Neuronal stem cell (in vitro differentiated cells): Measurements from ENCODE around the gene FZD7.

Source experiments
- DNase-seq: peaks from one replicate; pipeline ENCODE4 v3.0.0-alpha.2; 2013; ENCODE audit warnings: low spot score
- H2AFZ ChIP-seq: one replicate; pipeline ENCODE4 v1.6.1; 2013; ENCODE audit warnings: mild to moderate bottlenecking, low read length, inconsistent platforms
- H2AK5ac ChIP-seq: 2 replicates; pipeline ENCODE4 v1.6.1; 2013; ENCODE audit warnings: low read depth, mild to moderate bottlenecking, inconsistent platforms, low read length, moderate library complexity, mixed read lengths
- H2BK120ac ChIP-seq: 2 replicates; pipeline ENCODE4 v1.6.1; 2013; ENCODE audit warnings: low read depth, mild to moderate bottlenecking, inconsistent platforms, low read length, moderate library complexity, mixed read lengths
- H2BK12ac ChIP-seq: one replicate; pipeline ENCODE4 v1.6.1; 2013; ENCODE audit warnings: low read length, inconsistent platforms
- H2BK15ac ChIP-seq: 2 replicates; pipeline ENCODE4 v1.6.1; 2013; ENCODE audit warnings: mild to moderate bottlenecking, low read length, inconsistent platforms, mixed read lengths
- H2BK5ac ChIP-seq: one replicate; pipeline ENCODE4 v1.6.1; 2013; ENCODE audit warnings: inconsistent platforms, mild to moderate bottlenecking, low read length, moderate library complexity
- H3K14ac ChIP-seq: one replicate; pipeline ENCODE4 v1.6.1; 2013; ENCODE audit warnings: low read length, inconsistent platforms
- H3K18ac ChIP-seq: 2 replicates; pipeline ENCODE4 v1.6.1; 2013; ENCODE audit warnings: low read length, inconsistent platforms
- H3K23ac ChIP-seq: 2 replicates; pipeline ENCODE4 v1.6.1; 2013; ENCODE audit warnings: low read depth, mild to moderate bottlenecking, mixed read lengths, low read length, inconsistent platforms; ENCODE audit not compliant: poor library complexity
- H3K27ac ChIP-seq: replicated peaks from 3 replicates; pipeline ENCODE4 v1.5.1; 2013; ENCODE audit warnings: low read length, inconsistent platforms
- H3K27me3 ChIP-seq, 3 experiments: 2 replicates each; pipeline ENCODE4 v1.6.1; 2013; ENCODE audit warnings: low read length in 3 of 3, mild to moderate bottlenecking in 2 of 3, inconsistent platforms in 1 of 3, low read depth in 1 of 3, mixed read lengths in 1 of 3, moderate library complexity in 1 of 3; ENCODE audit not compliant: control insufficient read depth in 3 of 3, insufficient read depth in 3 of 3
- H3K36me3 ChIP-seq, 2 donors: replicated peaks in 1 of 2; 2 replicates each; pipeline ENCODE4 v1.6.1; 2013; ENCODE audit warnings: low read length in 2 of 2; ENCODE audit not compliant: control insufficient read depth in 2 of 2, insufficient read depth in 2 of 2
- H3K4ac ChIP-seq: 2 replicates; pipeline ENCODE4 v1.6.1; 2013; ENCODE audit warnings: inconsistent platforms, mild to moderate bottlenecking, low read length, moderate library complexity
- H3K4me1 ChIP-seq, 2 donors: 1 replicate in 1 of 2; 2 replicates in 1 of 2; pipeline ENCODE4 v1.6.1; 2013; ENCODE audit warnings: low read length in 2 of 2, low read depth in 1 of 2; ENCODE audit not compliant: control insufficient read depth in 2 of 2, insufficient read depth in 1 of 2
- H3K4me2 ChIP-seq: one replicate; pipeline ENCODE4 v1.6.1; 2013; ENCODE audit warnings: mild to moderate bottlenecking, low read length, inconsistent platforms; ENCODE audit not compliant: insufficient read depth, poor library complexity, severe bottlenecking
- H3K4me3 ChIP-seq, 2 donors: 2 replicates each; pipeline ENCODE4 v1.5.1; 2013; ENCODE audit warnings: low read length in 2 of 2, mild to moderate bottlenecking in 2 of 2, inconsistent platforms in 1 of 2, moderate library complexity in 1 of 2
- H3K79me1 ChIP-seq: one replicate; pipeline ENCODE4 v1.6.1; 2013; ENCODE audit warnings: low read depth, mild to moderate bottlenecking, inconsistent platforms, low read length, moderate library complexity
- H3K9ac ChIP-seq: one replicate; pipeline ENCODE4 v1.6.1; 2013; ENCODE audit warnings: mild to moderate bottlenecking, low read depth, low read length, inconsistent platforms; ENCODE audit not compliant: poor library complexity
- H3K9me3 ChIP-seq, 2 donors: replicated peaks in 1 of 2; 2 replicates each; pipeline versions ENCODE3 to v1.6.1; 2013; ENCODE audit warnings: low read length in 2 of 2, mild to moderate bottlenecking in 2 of 2, inconsistent platforms in 1 of 2, low read depth in 1 of 2, mixed read lengths in 1 of 2, moderate library complexity in 1 of 2; ENCODE audit not compliant: control insufficient read depth in 2 of 2, insufficient read depth in 1 of 2
- H4K8ac ChIP-seq: one replicate; pipeline ENCODE4 v1.6.1; 2013; ENCODE audit warnings: low read depth, mild to moderate bottlenecking, inconsistent platforms, low read length, moderate library complexity
- H4K91ac ChIP-seq: one replicate; pipeline ENCODE4 v1.6.1; 2013; ENCODE audit warnings: low read length, low read depth, mild to moderate bottlenecking, inconsistent platforms; ENCODE audit not compliant: poor library complexity
- WGBS, 2 donors: extraction: QIAGEN DNeasy Blood & Tissue Kit; methylation state at CpG; one replicate each; pipeline ENCODE4 v1.1.7; 2013; ENCODE audit warnings: missing lambda C conversion rate in 2 of 2, mixed read lengths in 1 of 2; ENCODE audit not compliant: insufficient read length in 2 of 2, insufficient replicate concordance in 1 of 2; ENCODE audit errors: extremely low coverage in 2 of 2; 5-methylcytosine and 5-hydroxymethylcytosine counted together

FZD7 gene

GRCh38 chr2:202032846-202033316 is 774 bp upstream of the FZD7 start:
- H3K27me3 ChIP-seq: no peaks in the 10 kb centered on the region
- peak overlapping the region; percentile 86 for H2AFZ ChIP-seq
- peak overlapping the region; percentile 92 for H3K9ac ChIP-seq
- H3K18ac ChIP-seq: peak overlapping the region; percentile 99
- no peak overlapping the region for H4K91ac ChIP-seq
- H3K36me3 ChIP-seq: peaks cover 4 to 20% of the 10 kb centered on the region in 2 donors
- peak overlapping the region; percentile 100 for H3K27ac ChIP-seq
- H2BK5ac ChIP-seq: peak overlapping the region; percentile 99
- no peak overlapping the region for H3K14ac ChIP-seq
- peak overlapping the region; percentile 56 for H2BK120ac ChIP-seq
- peak overlapping the region; percentile 23 for H2AK5ac ChIP-seq
- no CpG with 5 or more reads among the region's 42 CpGs for WGBS, 2 donors
- H3K4me3 ChIP-seq: peak overlapping the region; percentile 82 to 89
- no peak overlapping the region for H2BK12ac ChIP-seq
- no peak overlapping the region for H3K4ac ChIP-seq
- H3K23ac ChIP-seq: peak overlapping the region; percentile 74
- H3K4me2 ChIP-seq: peak overlapping the region; percentile 94
- H2BK15ac ChIP-seq: peak overlapping the region; percentile 88
- peaks cover 7% of the 10 kb centered on the region for H3K79me1 ChIP-seq
- peak; percentile 77 for DNase-seq
- peaks cover 0 to 17% of the 10 kb centered on the region in 2 donors for H3K4me1 ChIP-seq
- peaks cover 0 to 15% of the 10 kb centered on the region in 2 donors for H3K9me3 ChIP-seq
- no peak overlapping the region for H4K8ac ChIP-seq

GRCh38 chr2:202034249-202035088 is 814 bp downstream of the FZD7 start:
- H2BK120ac ChIP-seq: peak overlapping the region; percentile 75
- H3K14ac ChIP-seq: peak overlapping the region; percentile 59
- peaks cover 0 to 31% of the 10 kb centered on the region in 2 donors for H3K9me3 ChIP-seq
- H3K79me1 ChIP-seq: peaks cover 7% of the 10 kb centered on the region
- H3K27me3 ChIP-seq: no peaks in the 10 kb centered on the region
- no CpG with 5 or more reads among the region's 105 CpGs for WGBS, 2 donors
- peak overlapping the region; percentile 98 for H3K18ac ChIP-seq
- H3K4me2 ChIP-seq: peak overlapping the region; percentile 79
- peaks cover 7 to 21% of the 10 kb centered on the region in 2 donors for H3K4me1 ChIP-seq
- peak overlapping the region; percentile 99 for H3K9ac ChIP-seq
- H2BK15ac ChIP-seq: peak overlapping the region; percentile 32
- peak overlapping the region; percentile 92 for H3K27ac ChIP-seq
- H3K4me3 ChIP-seq: peak overlapping the region; percentile 75 to 99
- no peak for DNase-seq
- H2AFZ ChIP-seq: peak overlapping the region; percentile 78
- H3K4ac ChIP-seq: peak overlapping the region; percentile 45
- H4K8ac ChIP-seq: no peak overlapping the region
- peak overlapping the region; percentile 96 for H2BK5ac ChIP-seq
- H3K23ac ChIP-seq: peak overlapping the region; percentile 98
- peak overlapping the region; percentile 96 for H2AK5ac ChIP-seq
- peak overlapping the region; percentile 86 for H2BK12ac ChIP-seq
- peak overlapping the region; percentile 38 for H4K91ac ChIP-seq
- H3K36me3 ChIP-seq: peaks cover 4 to 36% of the 10 kb centered on the region in 2 donors

GRCh38 chr2:202035089-202035940 is 1.7 kb downstream of the FZD7 start:
- Histone ChIP-seq H3K9ac (peak overlapping the region; percentile 99), H4K91ac (no peak overlapping the region), H3K18ac (peak overlapping the region; percentile 98), H2AFZ (no peak overlapping the region), H2BK5ac (peak overlapping the region; percentile 96), H3K4me1 (peaks cover 10 to 25% of the 10 kb centered on the region in 2 donors), H2AK5ac (peak overlapping the region; percentile 96), H3K4ac (peak overlapping the region; percentile 23), H3K9me3 (peaks cover 0 to 33% of the 10 kb centered on the region in 2 donors), H3K23ac (peak overlapping the region; percentile 98), H3K4me3 (peak overlapping the region; percentile 75 to 99), H3K27me3 (no peaks in the 10 kb centered on the region), H3K27ac (no peak overlapping the region), H3K14ac (peak overlapping the region; percentile 59), H2BK12ac (peak overlapping the region; percentile 86), H3K4me2 (peak overlapping the region; percentile 79), H3K79me1 (peaks cover 7% of the 10 kb centered on the region), H2BK15ac (peak overlapping the region; percentile 32), H4K8ac (no peak overlapping the region), H3K36me3 (peaks cover 4 to 41% of the 10 kb centered on the region in 2 donors), H2BK120ac (peak overlapping the region; percentile 44)
- peak; percentile 74 for DNase-seq
- no CpG with 5 or more reads among the region's 78 CpGs for WGBS, 2 donors
